ENCODE data around the gene ERMN.

DNA sequence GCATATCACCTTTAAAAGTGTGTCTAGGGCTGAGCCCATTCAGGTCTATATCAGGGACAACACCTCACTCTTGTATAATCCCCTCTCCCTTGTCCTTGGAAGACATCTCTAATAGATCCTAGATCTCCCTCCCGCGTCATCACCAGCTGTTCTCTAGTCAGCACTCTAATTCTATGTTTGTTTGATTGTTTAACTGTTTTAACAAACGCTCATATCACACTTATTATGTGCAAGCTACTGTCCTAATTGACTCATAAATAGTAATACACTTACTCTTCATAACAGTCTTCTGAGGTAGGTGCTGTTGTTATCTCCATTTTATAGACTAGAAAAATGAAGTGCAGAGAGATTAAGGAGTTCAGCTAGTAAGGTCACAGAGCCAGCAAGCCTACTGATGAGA, 1.6 kb upstream of the ERMN start:
- TF ChIP-seq EP300 (IDR thresholded peaks at IDR 0.05), result no peak
- no peak for TF ChIP-seq CTCF (IDR thresholded peaks at IDR 0.05)
- no peak for TF ChIP-seq POLR2A (IDR thresholded peaks at IDR 0.05)
